HepG2 (cell line): ENCODE measurements around the gene CHI3L1. TPM values are rescaled to one million over a fixed set of nuclear protein-coding genes. Genes with fewer than 3 reads are reported as not detected.

Experiments used
- ATAC-seq: fragments of 200-7000 bp; cut with Tn5 transposase; 3 replicates; pipeline ENCODE4 v1.9.1; 2020; ENCODE audit warnings: mild to moderate bottlenecking, moderate library complexity
- BruUV-seq: library from RNA; stranded (reverse); fragments of 400-500 nt; replicated peaks from 2 replicates; lab custom pipeline; 2021; lab: Mats Ljungman, UMichigan
- CTCF ChIA-PET: fragments of 300-600 bp; formaldehyde crosslinking; extraction: SDS; loops from one replicate; lab custom pipeline; 2021; ENCODE audit warnings: low total read pairs, inconsistent platforms, low intra/inter-chr PET ratio; lab: Yijun Ruan, JAX
- POLR2A ChIA-PET: fragments of 350-600 bp; sonication (Branson Sonifier 250); formaldehyde crosslinking; loops from one replicate; lab custom pipeline; 2020; ENCODE audit warnings: antibody characterized with exemption, inconsistent platforms; lab: Yijun Ruan, JAX
- DNase-seq: peaks from one replicate; pipeline ENCODE4 v3.0.0-alpha.2; 2015; ENCODE audit warnings: low spot score
- FAIRE-seq: peaks from 3 replicates; lab custom pipeline; 2011; peaks lifted over from hg19 to GRCh38; lab: Jason Lieb, UNC
- H2AFZ ChIP-seq: one replicate; pipeline ENCODE4 v1.6.1; 2011; ENCODE audit warnings: low read length, inconsistent platforms
- H3K27ac ChIP-seq: fragments of 300-600 bp; 3 replicates; pipeline ENCODE4 v1.8.0; 2011; ENCODE audit warnings: mixed run types, mild to moderate bottlenecking, mixed read lengths, low read length, inconsistent platforms; ENCODE audit not compliant: insufficient read depth; ENCODE audit errors: extremely low read length
- H3K27me3 ChIP-seq, 2 experiments: fragments of 200-600 bp in 1 of 2; 2 replicates in 1 of 2; 3 replicates in 1 of 2; pipeline versions ENCODE4 v1.6.0 to v1.8.0; 2011; ENCODE audit warnings: low read length in 2 of 2, mild to moderate bottlenecking in 2 of 2, moderate library complexity in 2 of 2, inconsistent platforms in 1 of 2; ENCODE audit not compliant: insufficient read depth in 2 of 2, control insufficient read depth in 1 of 2
- H3K36me3 ChIP-seq, 2 experiments: fragments of 200-600 bp in 1 of 2; replicated peaks in 1 of 2; 2 replicates in 1 of 2; 3 replicates in 1 of 2; pipeline versions ENCODE4 v1.5.1 to v1.8.0; 2011; ENCODE audit warnings: low read length in 2 of 2, inconsistent platforms in 1 of 2; ENCODE audit not compliant: insufficient read depth in 2 of 2, control insufficient read depth in 1 of 2
- H3K4me1 ChIP-seq: 2 replicates; pipeline ENCODE4 v1.5.1; 2012; ENCODE audit warnings: low read length, inconsistent platforms; ENCODE audit not compliant: insufficient read depth
- H3K4me2 ChIP-seq: 2 replicates; pipeline ENCODE4 v1.6.0; 2011; ENCODE audit warnings: low read depth, low read length, inconsistent platforms
- H3K4me3 ChIP-seq, 3 experiments: fragments of 200-600 bp in 1 of 3; sonication (generic), shearing (Covaris generic) in 1 of 3; replicated peaks in 1 of 3; 2 replicates each; pipeline ENCODE4 v1.5.1; 2011 to 2016; ENCODE audit warnings: low read length in 3 of 3, inconsistent platforms in 2 of 3, low read depth in 2 of 3, mild to moderate bottlenecking in 2 of 3, control low read depth in 1 of 3, mixed read lengths in 1 of 3; ENCODE audit not compliant: insufficient read depth in 1 of 3
- H3K79me2 ChIP-seq: one replicate; pipeline ENCODE4 v1.6.1; 2011; ENCODE audit warnings: low read length, inconsistent platforms; ENCODE audit not compliant: insufficient read depth
- H3K9ac ChIP-seq: 2 replicates; pipeline ENCODE4 v1.6.0; 2011; ENCODE audit warnings: mild to moderate bottlenecking, low read depth, low read length, inconsistent platforms; ENCODE audit not compliant: insufficient read depth
- H3K9me3 ChIP-seq: 2 replicates; pipeline ENCODE4 v1.5.1; 2012; ENCODE audit warnings: mild to moderate bottlenecking, low read length
- H4K20me1 ChIP-seq: 2 replicates; pipeline ENCODE4 v1.6.0; 2011; ENCODE audit warnings: inconsistent platforms, mild to moderate bottlenecking, low read length, moderate library complexity; ENCODE audit not compliant: insufficient read depth
- CEBPG ChIP-seq: IDR thresholded peaks from 2 replicates; pipeline ENCODE4 v1.6.1; 2016
- POLR2A ChIP-seq, 2 experiments: IDR thresholded peaks; 2 replicates each; pipeline ENCODE4 v1.6.1; 2011; ENCODE audit warnings: low read depth in 2 of 2, low read length in 2 of 2, mild to moderate bottlenecking in 1 of 2, moderate library complexity in 1 of 2; ENCODE audit not compliant: insufficient read depth in 1 of 2
- ZFP36L2 ChIP-seq: sonication (generic); formaldehyde crosslinking; IDR thresholded peaks from 2 replicates; pipeline ENCODE4 v1.4.0; 2020; ENCODE audit warnings: missing genetic modification reagents
- WGBS: methylation state at CpG from one replicate; pipeline ENCODE4 v1.1.6; 2017; ENCODE audit warnings: low lambda C conversion rate; 5-methylcytosine and 5-hydroxymethylcytosine counted together
- in situ Hi-C: cut with HindIII; loops from 2 replicates; pipeline ENCODE4 v1.10.0; 2017; ENCODE audit warnings: low pct_unique_long_range_greater_than_20kb; ENCODE audit not compliant: extremely low pct_ligation_motif_present
- intact Hi-C: fragments of 100-400 bp; cut with micrococcal nuclease; formaldehyde crosslinking; loops from one replicate; pipeline ENCODE4 v1.10.0; 2022; ENCODE audit not compliant: unreplicated experiment
- polyA plus RNA-seq, 8 experiments: library from polyadenylated mRNA; depleted of rRNA in 3 of 8; stranded (reverse) in 7 of 8; unstranded in 1 of 8; fragments of >200 nt; fragmentation: Illumina TruSeq in 4 of 8; extraction: Trizol in 4 of 8; gene quantifications; 2 replicates each; pipeline versions ENCODE4 v1.2.1 to v1.2.3, GENCODE V29; 2011 to 2016; ENCODE audit warnings: low read depth in 4 of 8, missing spikeins in 1 of 8, mixed read lengths in 1 of 8; ENCODE audit not compliant: insufficient read depth in 1 of 8
- total RNA-seq, 5 experiments: library from RNA; depleted of rRNA; stranded (reverse); fragments of >200 nt; fragmentation: Illumina TruSeq; extraction: Trizol; gene quantifications; 2 replicates each; pipeline ENCODE4 v1.2.3, GENCODE V29; 2016; ENCODE audit warnings: low read depth in 1 of 5
- TF ChIP-seq, protein P1 (sequence below): sonication (generic); formaldehyde crosslinking; IDR thresholded peaks from 2 replicates; pipeline ENCODE4 v1.4.0; 2020; ENCODE audit warnings: mild to moderate bottlenecking, missing genetic modification reagents
- TF ChIP-seq, protein P2 (sequence below): sonication (generic); formaldehyde crosslinking; IDR thresholded peaks from 2 replicates; pipeline ENCODE4 v1.5.0; 2020; ENCODE audit warnings: mild to moderate bottlenecking, missing genetic modification reagents
- TF ChIP-seq, protein P3 (sequence below): sonication (generic); formaldehyde crosslinking; IDR thresholded peaks from one replicate; pipeline ENCODE4 v1.5.1; 2020; ENCODE audit warnings: mild to moderate bottlenecking, missing genetic modification reagents; ENCODE audit errors: not compliant biosample characterization
- TF ChIP-seq, protein P4 (sequence below): sonication (generic); formaldehyde crosslinking; IDR thresholded peaks from 2 replicates; pipeline ENCODE4 v1.5.0; 2020; ENCODE audit warnings: missing genetic modification reagents
- TF ChIP-seq, protein P5 (sequence below): sonication (generic); formaldehyde crosslinking; IDR thresholded peaks from 2 replicates; pipeline ENCODE4 v1.9.0; 2021; ENCODE audit warnings: missing genetic modification reagents, mild to moderate bottlenecking, borderline replicate concordance

Gene CHI3L1
- total and polyA plus RNA-seq, 2 of the 13 experiments (the other 11 are each of a cell fraction or from before 2014, with no cell fraction given) = 0.09 to 0.13 TPM

GRCh38 chr1:203219171-203219570 lies 32.7 kb upstream of the CHI3L1 start:
- in situ Hi-C loops = loop anchor here (5.0 kb wide), 3 partner anchors 52 to 182 kb away; no protein-coding TSS in a partner anchor
- TF ChIP-seq, protein P1, sequence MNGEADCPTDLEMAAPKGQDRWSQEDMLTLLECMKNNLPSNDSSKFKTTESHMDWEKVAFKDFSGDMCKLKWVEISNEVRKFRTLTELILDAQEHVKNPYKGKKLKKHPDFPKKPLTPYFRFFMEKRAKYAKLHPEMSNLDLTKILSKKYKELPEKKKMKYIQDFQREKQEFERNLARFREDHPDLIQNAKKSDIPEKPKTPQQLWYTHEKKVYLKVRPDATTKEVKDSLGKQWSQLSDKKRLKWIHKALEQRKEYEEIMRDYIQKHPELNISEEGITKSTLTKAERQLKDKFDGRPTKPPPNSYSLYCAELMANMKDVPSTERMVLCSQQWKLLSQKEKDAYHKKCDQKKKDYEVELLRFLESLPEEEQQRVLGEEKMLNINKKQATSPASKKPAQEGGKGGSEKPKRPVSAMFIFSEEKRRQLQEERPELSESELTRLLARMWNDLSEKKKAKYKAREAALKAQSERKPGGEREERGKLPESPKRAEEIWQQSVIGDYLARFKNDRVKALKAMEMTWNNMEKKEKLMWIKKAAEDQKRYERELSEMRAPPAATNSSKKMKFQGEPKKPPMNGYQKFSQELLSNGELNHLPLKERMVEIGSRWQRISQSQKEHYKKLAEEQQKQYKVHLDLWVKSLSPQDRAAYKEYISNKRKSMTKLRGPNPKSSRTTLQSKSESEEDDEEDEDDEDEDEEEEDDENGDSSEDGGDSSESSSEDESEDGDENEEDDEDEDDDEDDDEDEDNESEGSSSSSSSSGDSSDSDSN = no peak
- TF ChIP-seq, protein P2, sequence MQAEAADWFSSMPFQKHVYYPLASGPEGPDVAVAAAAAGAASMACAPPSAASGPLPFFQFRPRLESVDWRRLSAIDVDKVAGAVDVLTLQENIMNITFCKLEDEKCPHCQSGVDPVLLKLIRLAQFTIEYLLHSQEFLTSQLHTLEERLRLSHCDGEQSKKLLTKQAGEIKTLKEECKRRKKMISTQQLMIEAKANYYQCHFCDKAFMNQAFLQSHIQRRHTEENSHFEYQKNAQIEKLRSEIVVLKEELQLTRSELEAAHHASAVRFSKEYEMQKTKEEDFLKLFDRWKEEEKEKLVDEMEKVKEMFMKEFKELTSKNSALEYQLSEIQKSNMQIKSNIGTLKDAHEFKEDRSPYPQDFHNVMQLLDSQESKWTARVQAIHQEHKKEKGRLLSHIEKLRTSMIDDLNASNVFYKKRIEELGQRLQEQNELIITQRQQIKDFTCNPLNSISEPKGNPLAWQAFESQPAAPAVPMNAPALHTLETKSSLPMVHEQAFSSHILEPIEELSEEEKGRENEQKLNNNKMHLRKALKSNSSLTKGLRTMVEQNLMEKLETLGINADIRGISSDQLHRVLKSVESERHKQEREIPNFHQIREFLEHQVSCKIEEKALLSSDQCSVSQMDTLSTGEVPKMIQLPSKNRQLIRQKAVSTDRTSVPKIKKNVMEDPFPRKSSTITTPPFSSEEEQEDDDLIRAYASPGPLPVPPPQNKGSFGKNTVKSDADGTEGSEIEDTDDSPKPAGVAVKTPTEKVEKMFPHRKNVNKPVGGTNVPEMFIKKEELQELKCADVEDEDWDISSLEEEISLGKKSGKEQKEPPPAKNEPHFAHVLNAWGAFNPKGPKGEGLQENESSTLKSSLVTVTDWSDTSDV (CRISPR knock-in tag) = no peak
- TF ChIP-seq, protein P3, sequence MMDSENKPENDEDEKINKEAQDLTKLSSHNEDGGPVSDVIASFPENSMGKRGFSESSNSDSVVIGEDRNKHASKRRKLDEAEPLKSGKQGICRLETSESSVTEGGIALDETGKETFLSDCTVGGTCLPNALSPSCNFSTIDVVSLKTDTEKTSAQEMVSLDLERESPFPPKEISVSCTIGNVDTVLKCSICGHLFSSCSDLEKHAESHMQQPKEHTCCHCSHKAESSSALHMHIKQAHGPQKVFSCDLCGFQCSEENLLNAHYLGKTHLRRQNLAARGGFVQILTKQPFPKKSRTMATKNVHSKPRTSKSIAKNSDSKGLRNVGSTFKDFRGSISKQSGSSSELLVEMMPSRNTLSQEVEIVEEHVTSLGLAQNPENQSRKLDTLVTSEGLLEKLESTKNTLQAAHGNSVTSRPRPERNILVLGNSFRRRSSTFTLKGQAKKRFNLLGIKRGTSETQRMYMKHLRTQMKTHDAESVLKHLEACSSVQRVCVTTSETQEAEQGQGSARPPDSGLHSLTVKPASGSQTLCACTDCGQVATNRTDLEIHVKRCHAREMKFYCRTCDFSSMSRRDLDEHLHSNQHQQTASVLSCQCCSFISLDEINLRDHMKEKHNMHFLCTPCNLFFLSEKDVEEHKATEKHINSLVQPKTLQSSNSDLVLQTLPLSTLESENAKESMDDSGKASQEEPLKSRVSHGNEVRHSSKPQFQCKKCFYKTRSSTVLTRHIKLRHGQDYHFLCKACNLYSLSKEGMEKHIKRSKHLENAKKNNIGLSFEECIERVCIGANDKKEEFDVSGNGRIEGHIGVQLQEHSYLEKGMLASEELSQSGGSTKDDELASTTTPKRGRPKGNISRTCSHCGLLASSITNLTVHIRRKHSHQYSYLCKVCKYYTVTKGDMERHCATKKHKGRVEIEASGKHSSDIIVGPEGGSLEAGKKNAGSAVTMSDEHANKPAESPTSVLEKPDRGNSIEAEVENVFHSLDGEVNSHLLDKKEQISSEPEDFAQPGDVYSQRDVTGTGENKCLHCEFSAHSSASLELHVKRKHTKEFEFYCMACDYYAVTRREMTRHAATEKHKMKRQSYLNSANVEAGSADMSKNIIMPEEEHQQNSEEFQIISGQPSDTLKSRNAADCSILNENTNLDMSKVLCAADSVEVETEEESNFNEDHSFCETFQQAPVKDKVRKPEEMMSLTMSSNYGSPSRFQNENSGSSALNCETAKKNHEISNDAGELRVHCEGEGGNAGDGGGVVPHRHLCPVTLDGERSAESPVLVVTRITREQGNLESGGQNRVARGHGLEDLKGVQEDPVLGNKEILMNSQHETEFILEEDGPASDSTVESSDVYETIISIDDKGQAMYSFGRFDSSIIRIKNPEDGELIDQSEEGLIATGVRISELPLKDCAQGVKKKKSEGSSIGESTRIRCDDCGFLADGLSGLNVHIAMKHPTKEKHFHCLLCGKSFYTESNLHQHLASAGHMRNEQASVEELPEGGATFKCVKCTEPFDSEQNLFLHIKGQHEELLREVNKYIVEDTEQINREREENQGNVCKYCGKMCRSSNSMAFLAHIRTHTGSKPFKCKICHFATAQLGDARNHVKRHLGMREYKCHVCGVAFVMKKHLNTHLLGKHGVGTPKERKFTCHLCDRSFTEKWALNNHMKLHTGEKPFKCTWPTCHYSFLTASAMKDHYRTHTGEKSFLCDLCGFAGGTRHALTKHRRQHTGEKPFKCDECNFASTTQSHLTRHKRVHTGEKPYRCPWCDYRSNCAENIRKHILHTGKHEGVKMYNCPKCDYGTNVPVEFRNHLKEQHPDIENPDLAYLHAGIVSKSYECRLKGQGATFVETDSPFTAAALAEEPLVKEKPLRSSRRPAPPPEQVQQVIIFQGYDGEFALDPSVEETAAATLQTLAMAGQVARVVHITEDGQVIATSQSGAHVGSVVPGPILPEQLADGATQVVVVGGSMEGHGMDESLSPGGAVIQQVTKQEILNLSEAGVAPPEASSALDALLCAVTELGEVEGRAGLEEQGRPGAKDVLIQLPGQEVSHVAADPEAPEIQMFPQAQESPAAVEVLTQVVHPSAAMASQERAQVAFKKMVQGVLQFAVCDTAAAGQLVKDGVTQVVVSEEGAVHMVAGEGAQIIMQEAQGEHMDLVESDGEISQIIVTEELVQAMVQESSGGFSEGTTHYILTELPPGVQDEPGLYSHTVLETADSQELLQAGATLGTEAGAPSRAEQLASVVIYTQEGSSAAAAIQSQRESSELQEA (CRISPR knock-in tag) = no peak
- TF ChIP-seq POLR2A (IDR thresholded peaks at IDR 0.05; ENCODE audit: insufficient read depth in 1 of 2, low read depth in 2 of 2, low read length in 2 of 2) (no peak), ZFP36L2 (CRISPR knock-in tag) (no peak), CEBPG (no peak)
- TF ChIP-seq, protein P4, sequence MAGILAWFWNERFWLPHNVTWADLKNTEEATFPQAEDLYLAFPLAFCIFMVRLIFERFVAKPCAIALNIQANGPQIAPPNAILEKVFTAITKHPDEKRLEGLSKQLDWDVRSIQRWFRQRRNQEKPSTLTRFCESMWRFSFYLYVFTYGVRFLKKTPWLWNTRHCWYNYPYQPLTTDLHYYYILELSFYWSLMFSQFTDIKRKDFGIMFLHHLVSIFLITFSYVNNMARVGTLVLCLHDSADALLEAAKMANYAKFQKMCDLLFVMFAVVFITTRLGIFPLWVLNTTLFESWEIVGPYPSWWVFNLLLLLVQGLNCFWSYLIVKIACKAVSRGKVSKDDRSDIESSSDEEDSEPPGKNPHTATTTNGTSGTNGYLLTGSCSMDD = no peak
- TF ChIP-seq, protein P5, sequence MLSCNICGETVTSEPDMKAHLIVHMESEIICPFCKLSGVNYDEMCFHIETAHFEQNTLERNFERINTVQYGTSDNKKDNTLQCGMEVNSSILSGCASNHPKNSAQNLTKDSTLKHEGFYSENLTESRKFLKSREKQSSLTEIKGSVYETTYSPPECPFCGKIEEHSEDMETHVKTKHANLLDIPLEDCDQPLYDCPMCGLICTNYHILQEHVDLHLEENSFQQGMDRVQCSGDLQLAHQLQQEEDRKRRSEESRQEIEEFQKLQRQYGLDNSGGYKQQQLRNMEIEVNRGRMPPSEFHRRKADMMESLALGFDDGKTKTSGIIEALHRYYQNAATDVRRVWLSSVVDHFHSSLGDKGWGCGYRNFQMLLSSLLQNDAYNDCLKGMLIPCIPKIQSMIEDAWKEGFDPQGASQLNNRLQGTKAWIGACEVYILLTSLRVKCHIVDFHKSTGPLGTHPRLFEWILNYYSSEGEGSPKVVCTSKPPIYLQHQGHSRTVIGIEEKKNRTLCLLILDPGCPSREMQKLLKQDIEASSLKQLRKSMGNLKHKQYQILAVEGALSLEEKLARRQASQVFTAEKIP (CRISPR knock-in tag) = no peak

More at GRCh38 chr1:203219171-203219570, 32.7 kb upstream of the CHI3L1 start:
- no peaks in the 10 kb centered on the region for H3K4me1 ChIP-seq
- ChIA-PET POLR2A (no interaction called here), CTCF (no interaction called here)
- peaks cover 0 to 36% of the 10 kb centered on the region in 2 experiments; a peak in 4 of 5 replicates for H3K27me3 ChIP-seq
- FAIRE-seq = no peak
- intact Hi-C loops = loop anchor here (5.0 kb wide), 1 partner anchor 182 kb away; no protein-coding TSS in a partner anchor
- no peaks in the 10 kb centered on the region for H3K9me3 ChIP-seq
- H3K4me2 ChIP-seq = no peak overlapping the region
- DNase-seq = no peak
- WGBS = no CpG with 5 or more reads among the region's 1 CpG
- no TSS peak for BruUV-seq
- no peak overlapping the region for H3K27ac ChIP-seq
- no peaks in the 10 kb centered on the region for H4K20me1 ChIP-seq
- ATAC-seq = no peak
- H3K9ac ChIP-seq = no peak overlapping the region
- no peak overlapping the region for H2AFZ ChIP-seq
- no peaks in the 10 kb centered on the region for H3K36me3 ChIP-seq
- H3K4me3 ChIP-seq = no peak overlapping the region
- H3K79me2 ChIP-seq = no peaks in the 10 kb centered on the region
